G401.6 (cell line): ENCODE measurements around the gene MASTL.
"Not testable (repeated sequence)": the region's sequence is repeated elsewhere in the genome, so short reads cannot be mapped to it uniquely, and the experiment has no call there.

Experiments used
- FAIRE-seq: peaks from 2 replicates; lab custom pipeline; 2012; peaks lifted over from hg19 to GRCh38; lab: Jason Lieb, UNC

MASTL gene

GRCh38 chr10:27155066-27155754, at the start of gene MASTL:
Gene MASTL (plus strand): TSS chr10:27155352. CDS start chr10:27155427, 75 bp downstream.
- peak; percentile 66 for FAIRE-seq

GRCh38 chr10:27108165-27108564, 47.0 kb upstream of the MASTL start:
- FAIRE-seq: no peak

- FAIRE-seq: no peak
Observed at GRCh38 chr10:27134371-27134770, 20.8 kb upstream of the MASTL start.

GRCh38 chr10:27138277-27138676, 16.9 kb upstream of the MASTL start:
- FAIRE-seq: no peak

GRCh38 chr10:27143686-27144085, 11.5 kb upstream of the MASTL start:
- FAIRE-seq: no peak

- FAIRE-seq: no peak
Observed at GRCh38 chr10:27145937-27146336, 9.2 kb upstream of the MASTL start.

- FAIRE-seq: no peak
Observed at GRCh38 chr10:27147701-27148100, 7.5 kb upstream of the MASTL start.

GRCh38 chr10:27150261-27150660, 4.9 kb upstream of the MASTL start:
- FAIRE-seq: no peak

- no peak for FAIRE-seq
Observed at GRCh38 chr10:27152687-27153086, 2.5 kb upstream of the MASTL start.

- FAIRE-seq: no peak
Observed at GRCh38 chr10:27153329-27153728, 1.8 kb upstream of the MASTL start.

GRCh38 chr10:27153845-27154193, 1.3 kb upstream of the MASTL start:
- no peak for FAIRE-seq

- FAIRE-seq: not testable (repeated sequence)
Observed at GRCh38 chr10:27156566-27156965, 1.4 kb downstream of the MASTL start.

- no peak for FAIRE-seq
Observed at GRCh38 chr10:27157150-27157549, 2.0 kb downstream of the MASTL start.

GRCh38 chr10:27158421-27158820, 3.3 kb downstream of the MASTL start:
- FAIRE-seq: no peak

GRCh38 chr10:27169849-27170248, 14.7 kb downstream of the MASTL start:
- FAIRE-seq: no peak

- FAIRE-seq: no peak
Observed at GRCh38 chr10:27188259-27188658, 33.1 kb downstream of the MASTL start.

- FAIRE-seq: no peak
Observed at GRCh38 chr10:27188897-27189296, 33.7 kb downstream of the MASTL start.

GRCh38 chr10:27190508-27190907, 35.4 kb downstream of the MASTL start:
- FAIRE-seq: no peak

- FAIRE-seq: no peak
Observed at GRCh38 chr10:27192284-27192683, 37.1 kb downstream of the MASTL start.

- FAIRE-seq: no peak
Observed at GRCh38 chr10:27197980-27198620, 42.9 kb downstream of the MASTL start.

GRCh38 chr10:27203806-27204205, 48.7 kb downstream of the MASTL start:
- no peak for FAIRE-seq

- FAIRE-seq: no peak
Observed at GRCh38 chr10:27207350-27207749, 52.2 kb downstream of the MASTL start.

- FAIRE-seq: peak; percentile 55
Observed at GRCh38 chr10:27223964-27224363, 68.8 kb downstream of the MASTL start.

- FAIRE-seq: no peak
Observed at GRCh38 chr10:27225011-27225590, 69.9 kb downstream of the MASTL start.
